ENCODE results near the gene WDR18.

WDR18 gene

GRCh38 chr19:1014161-1015060 lies 30.3 kb downstream of the WDR18 start:
- Histone ChIP-seq H3K4me1 (ENCODE audit: insufficient read depth, low read length, severe bottlenecking) (peaks cover 42% of the 10 kb centered on the region), H3K27ac (ENCODE audit: low read depth, low read length, poor library complexity, severe bottlenecking) (no peak overlapping the region)

DNA sequence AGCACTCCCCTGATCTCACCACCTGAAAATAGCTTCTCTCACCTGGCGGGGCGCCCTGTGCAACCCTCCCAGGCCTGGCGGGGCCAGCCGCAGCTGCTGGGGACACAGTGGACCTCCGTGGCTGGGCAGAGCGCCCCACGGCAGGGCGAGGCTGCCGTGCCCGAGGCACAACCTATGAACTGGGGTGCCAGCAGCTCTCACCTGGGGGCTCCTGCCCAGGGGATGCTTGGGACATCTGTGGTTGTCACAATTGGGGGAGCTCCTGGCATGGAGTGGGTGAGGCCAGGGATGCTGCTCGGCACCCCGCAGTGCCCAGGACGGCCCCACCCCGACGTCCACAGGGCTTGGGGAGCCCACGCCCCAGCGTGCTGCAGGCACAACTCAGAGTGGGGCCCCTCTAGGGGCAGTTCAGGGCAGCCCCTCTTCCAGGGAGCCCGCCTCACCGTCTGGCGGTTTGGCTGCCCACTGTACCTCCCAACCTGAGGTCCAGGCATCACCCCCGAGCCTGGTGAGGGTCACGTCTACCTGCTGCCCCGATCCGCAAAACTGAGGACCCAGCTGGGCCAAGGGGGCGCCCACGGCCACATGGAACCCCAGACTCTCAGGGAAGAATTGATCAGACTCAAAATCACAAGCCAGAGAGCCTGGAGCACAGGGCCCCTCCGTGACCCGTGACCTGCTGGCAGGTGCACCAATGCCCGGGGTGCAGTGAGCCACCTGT lies 31.1 kb downstream of the WDR18 start:
- Histone ChIP-seq H3K27ac (ENCODE audit: low read depth, low read length, poor library complexity, severe bottlenecking) (no peak overlapping the region), H3F3A (ENCODE audit: insufficient read depth, low read length) (no peaks in the 10 kb centered on the region), H4K20me1 (ENCODE audit: insufficient read depth, low read length) (no peaks in the 10 kb centered on the region), H3K9me3 (ENCODE audit: low read length) (no peaks in the 10 kb centered on the region), H2AFZ (ENCODE audit: low read length) (no peak overlapping the region), H3K4me1 (ENCODE audit: insufficient read depth, low read length, severe bottlenecking) (peaks cover 50% of the 10 kb centered on the region), H3K4me3 (ENCODE audit: low read depth, low read length, poor library complexity, severe bottlenecking) (no peak overlapping the region), H3K27me3 (ENCODE audit: insufficient read depth, low read length) (no peaks in the 10 kb centered on the region), H3K9ac (ENCODE audit: low read length) (no peak overlapping the region), H3K79me2 (ENCODE audit: insufficient read depth, low read length) (peaks cover 49% of the 10 kb centered on the region), H3K36me3 (ENCODE audit: insufficient read depth, low read length) (peaks cover 53% of the 10 kb centered on the region), H3K4me2 (ENCODE audit: low read length) (peak overlapping the region; percentile 99; the same call in 1 of the 2 replicates), H3K9me2 (ENCODE audit: low read depth, low read length) (no peaks in the 10 kb centered on the region)
- TF ChIP-seq EZH2 (IDR thresholded peaks at IDR 0.05; ENCODE audit: borderline replicate concordance, low read length), result no peak
- TF ChIP-seq, protein P1, sequence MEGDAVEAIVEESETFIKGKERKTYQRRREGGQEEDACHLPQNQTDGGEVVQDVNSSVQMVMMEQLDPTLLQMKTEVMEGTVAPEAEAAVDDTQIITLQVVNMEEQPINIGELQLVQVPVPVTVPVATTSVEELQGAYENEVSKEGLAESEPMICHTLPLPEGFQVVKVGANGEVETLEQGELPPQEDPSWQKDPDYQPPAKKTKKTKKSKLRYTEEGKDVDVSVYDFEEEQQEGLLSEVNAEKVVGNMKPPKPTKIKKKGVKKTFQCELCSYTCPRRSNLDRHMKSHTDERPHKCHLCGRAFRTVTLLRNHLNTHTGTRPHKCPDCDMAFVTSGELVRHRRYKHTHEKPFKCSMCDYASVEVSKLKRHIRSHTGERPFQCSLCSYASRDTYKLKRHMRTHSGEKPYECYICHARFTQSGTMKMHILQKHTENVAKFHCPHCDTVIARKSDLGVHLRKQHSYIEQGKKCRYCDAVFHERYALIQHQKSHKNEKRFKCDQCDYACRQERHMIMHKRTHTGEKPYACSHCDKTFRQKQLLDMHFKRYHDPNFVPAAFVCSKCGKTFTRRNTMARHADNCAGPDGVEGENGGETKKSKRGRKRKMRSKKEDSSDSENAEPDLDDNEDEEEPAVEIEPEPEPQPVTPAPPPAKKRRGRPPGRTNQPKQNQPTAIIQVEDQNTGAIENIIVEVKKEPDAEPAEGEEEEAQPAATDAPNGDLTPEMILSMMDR (IDR thresholded peaks at IDR 0.05; ENCODE audit: low read length), result no peak

More at GRCh38 chr19:1014161-1015060, 30.3 kb downstream of the WDR18 start:
- Histone ChIP-seq H3K9ac (ENCODE audit: low read length) (no peak overlapping the region), H2AFZ (ENCODE audit: low read length) (no peak overlapping the region), H3K4me3 (ENCODE audit: low read depth, low read length, poor library complexity, severe bottlenecking) (no peak overlapping the region), H3K9me2 (ENCODE audit: low read depth, low read length) (no peaks in the 10 kb centered on the region), H3K79me2 (ENCODE audit: insufficient read depth, low read length) (peaks cover 41% of the 10 kb centered on the region), H3K27me3 (ENCODE audit: insufficient read depth, low read length) (no peaks in the 10 kb centered on the region), H3K9me3 (ENCODE audit: low read length) (no peaks in the 10 kb centered on the region), H3K4me2 (ENCODE audit: low read length) (no peak overlapping the region), H4K20me1 (ENCODE audit: insufficient read depth, low read length) (no peaks in the 10 kb centered on the region), H3K36me3 (ENCODE audit: insufficient read depth, low read length) (peaks cover 61% of the 10 kb centered on the region), H3F3A (ENCODE audit: insufficient read depth, low read length) (no peaks in the 10 kb centered on the region)
- TF ChIP-seq, protein P1 (IDR thresholded peaks at IDR 0.05; ENCODE audit: low read length), result no peak
- no peak for TF ChIP-seq EZH2 (IDR thresholded peaks at IDR 0.05; ENCODE audit: borderline replicate concordance, low read length)

DNA sequence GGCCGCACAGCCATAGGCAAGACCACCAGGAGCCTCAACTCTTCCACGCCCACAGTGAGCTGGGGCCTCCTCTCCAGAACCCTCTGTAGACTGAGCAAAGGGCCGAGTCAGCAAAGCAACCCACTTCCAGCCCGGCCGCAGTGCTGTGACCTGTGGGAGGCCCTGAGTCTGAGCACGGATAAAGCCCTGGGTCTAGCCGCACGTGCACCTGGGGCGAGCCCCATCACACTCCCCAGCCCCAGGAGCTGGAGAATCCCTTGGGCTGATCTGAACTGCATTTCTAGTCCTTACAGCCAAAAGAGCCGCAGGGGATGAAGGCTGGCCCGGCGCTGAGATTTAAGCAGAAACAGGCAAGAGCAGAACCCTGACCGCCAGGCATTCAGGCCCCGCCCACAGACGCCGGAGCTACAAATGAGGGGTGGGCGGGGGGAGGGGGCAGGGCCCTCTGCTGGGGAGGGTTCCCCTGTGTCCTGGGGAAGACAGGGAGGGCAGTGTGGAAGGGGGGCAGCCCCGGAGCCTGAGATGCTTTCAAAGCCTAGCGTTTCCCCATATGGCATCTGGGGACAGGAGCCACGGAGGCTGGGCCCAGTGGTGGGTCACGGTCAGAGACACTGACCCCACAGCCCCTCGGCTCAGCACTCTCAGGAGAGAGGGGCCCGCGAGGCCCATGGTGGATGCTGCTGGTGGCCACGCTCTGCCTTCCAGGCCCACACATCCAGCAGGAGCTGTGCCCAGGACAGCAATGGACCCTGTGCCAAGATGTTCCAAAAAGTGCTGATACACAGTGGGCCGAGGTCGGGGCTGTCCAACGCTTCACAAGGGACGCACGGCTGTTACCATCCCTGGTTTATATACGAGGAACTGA lies 31.9 kb downstream of the WDR18 start:
- no peaks in the 10 kb centered on the region for H3K9me2 ChIP-seq (ENCODE audit: low read depth, low read length)
- peak overlapping the region; percentile 6 for H3K27ac ChIP-seq (ENCODE audit: low read depth, low read length, poor library complexity, severe bottlenecking)
- H3F3A ChIP-seq (ENCODE audit: insufficient read depth, low read length), result no peaks in the 10 kb centered on the region
- peaks cover 50% of the 10 kb centered on the region for H3K4me1 ChIP-seq (ENCODE audit: insufficient read depth, low read length, severe bottlenecking)
- H3K4me3 ChIP-seq (ENCODE audit: low read depth, low read length, poor library complexity, severe bottlenecking), result peak overlapping the region; percentile 99
- no peak overlapping the region for H2AFZ ChIP-seq (ENCODE audit: low read length)
- peak overlapping the region; percentile 99; the same call in 1 of the 2 replicates for H3K4me2 ChIP-seq (ENCODE audit: low read length)
- peaks cover 54% of the 10 kb centered on the region for H3K79me2 ChIP-seq (ENCODE audit: insufficient read depth, low read length)
- peaks cover 48% of the 10 kb centered on the region for H3K36me3 ChIP-seq (ENCODE audit: insufficient read depth, low read length)
- no peaks in the 10 kb centered on the region for H4K20me1 ChIP-seq (ENCODE audit: insufficient read depth, low read length)
- H3K9me3 ChIP-seq (ENCODE audit: low read length), result no peaks in the 10 kb centered on the region
- no peak overlapping the region; the same call in 1 of the 2 replicates for H3K9ac ChIP-seq (ENCODE audit: low read length)
- no peaks in the 10 kb centered on the region for H3K27me3 ChIP-seq (ENCODE audit: insufficient read depth, low read length)
- TF ChIP-seq, protein P1 (IDR thresholded peaks at IDR 0.05; ENCODE audit: low read length), result no peak
- no peak for TF ChIP-seq EZH2 (IDR thresholded peaks at IDR 0.05; ENCODE audit: borderline replicate concordance, low read length)

Measured in OCI-LY1 (cell line).